ENCODE data around the gene SRSF7.
A peak's percentile ranks its signal among the peaks of the same experiment; 100 is the strongest.
"Not testable (repeated sequence)": the region's sequence is repeated elsewhere in the genome, so short reads cannot be mapped to it uniquely, and the experiment has no call there.

Gene SRSF7

GRCh38 chr2:38750891-38751595, at the start of gene SRSF7:
Gene SRSF7, minus strand, starts transcription at chr2:38751361. Its CDS starts 105 bp downstream, at chr2:38751256.
- DNase-seq (ENCODE audit: low read depth): peak; percentile 100
- H3K4me3 ChIP-seq (ENCODE audit: low read depth, low read length): peak within 1 kb of the TSS; percentile 99
- no peak for TF ChIP-seq CTCF (conservative IDR thresholded peaks at IDR 0.05; ENCODE audit: low read depth, low read length)

- DNase-seq (ENCODE audit: low read depth): no peak
- H3K4me3 ChIP-seq (ENCODE audit: low read depth, low read length): no peak overlapping the region
- no peak for TF ChIP-seq CTCF (conservative IDR thresholded peaks at IDR 0.05; ENCODE audit: low read depth, low read length)
Observed at GRCh38 chr2:38797953-38798352, 46.8 kb upstream of the SRSF7 start.

- no peak for TF ChIP-seq CTCF (conservative IDR thresholded peaks at IDR 0.05; ENCODE audit: low read depth, low read length)
- no peak overlapping the region for H3K4me3 ChIP-seq (ENCODE audit: low read depth, low read length)
- DNase-seq (ENCODE audit: low read depth): no peak
Observed at GRCh38 chr2:38797250-38797676, 46.1 kb upstream of the SRSF7 start.

- not testable (repeated sequence) for DNase-seq (ENCODE audit: low read depth); H3K4me3 ChIP-seq (ENCODE audit: low read depth, low read length)
Observed at GRCh38 chr2:38795016-38795415, 43.9 kb upstream of the SRSF7 start.

GRCh38 chr2:38794235-38794946, 43.2 kb upstream of the SRSF7 start:
- H3K4me3 ChIP-seq (ENCODE audit: low read depth, low read length): no peak overlapping the region
- TF ChIP-seq CTCF (conservative IDR thresholded peaks at IDR 0.05; ENCODE audit: low read depth, low read length): no peak
- DNase-seq (ENCODE audit: low read depth): no peak

- no peak for TF ChIP-seq CTCF (conservative IDR thresholded peaks at IDR 0.05; ENCODE audit: low read depth, low read length)
- no peak overlapping the region for H3K4me3 ChIP-seq (ENCODE audit: low read depth, low read length)
- no peak for DNase-seq (ENCODE audit: low read depth)
Observed at GRCh38 chr2:38793511-38793910, 42.4 kb upstream of the SRSF7 start.

GRCh38 chr2:38792751-38793150, 41.6 kb upstream of the SRSF7 start:
- DNase-seq (ENCODE audit: low read depth): no peak
- no peak overlapping the region for H3K4me3 ChIP-seq (ENCODE audit: low read depth, low read length)
- no peak for TF ChIP-seq CTCF (conservative IDR thresholded peaks at IDR 0.05; ENCODE audit: low read depth, low read length)

- H3K4me3 ChIP-seq (ENCODE audit: low read depth, low read length); DNase-seq (ENCODE audit: low read depth): not testable (repeated sequence)
Observed at GRCh38 chr2:38792321-38792720, 41.2 kb upstream of the SRSF7 start.
